NB4 (cell line): ENCODE results near the gene TFF1.

Experiments
- MYC ChIP-seq: IDR thresholded peaks from 2 replicates; pipeline ENCODE4 v1.6.1; 2011; ENCODE audit warnings: low read depth, low read length
- POLR2A ChIP-seq: IDR thresholded peaks from 2 replicates; pipeline ENCODE4 v1.6.1; 2011; ENCODE audit warnings: mild to moderate bottlenecking; ENCODE audit not compliant: insufficient read length; ENCODE audit errors: extremely low read depth
- TF ChIP-seq, protein P1 (sequence below): IDR thresholded peaks from one replicate; pipeline ENCODE4 v1.5.1; 2012; ENCODE audit warnings: low read depth, low read length
- TF ChIP-seq, protein P2 (sequence below): IDR thresholded peaks from 2 replicates; pipeline ENCODE4 v1.6.1; 2011; ENCODE audit warnings: low read depth, low read length

GRCh38 chr21:42397746-42398394 is 31.5 kb upstream of the TFF1 start:
- no peak for TF ChIP-seq POLR2A
- TF ChIP-seq, protein P1, sequence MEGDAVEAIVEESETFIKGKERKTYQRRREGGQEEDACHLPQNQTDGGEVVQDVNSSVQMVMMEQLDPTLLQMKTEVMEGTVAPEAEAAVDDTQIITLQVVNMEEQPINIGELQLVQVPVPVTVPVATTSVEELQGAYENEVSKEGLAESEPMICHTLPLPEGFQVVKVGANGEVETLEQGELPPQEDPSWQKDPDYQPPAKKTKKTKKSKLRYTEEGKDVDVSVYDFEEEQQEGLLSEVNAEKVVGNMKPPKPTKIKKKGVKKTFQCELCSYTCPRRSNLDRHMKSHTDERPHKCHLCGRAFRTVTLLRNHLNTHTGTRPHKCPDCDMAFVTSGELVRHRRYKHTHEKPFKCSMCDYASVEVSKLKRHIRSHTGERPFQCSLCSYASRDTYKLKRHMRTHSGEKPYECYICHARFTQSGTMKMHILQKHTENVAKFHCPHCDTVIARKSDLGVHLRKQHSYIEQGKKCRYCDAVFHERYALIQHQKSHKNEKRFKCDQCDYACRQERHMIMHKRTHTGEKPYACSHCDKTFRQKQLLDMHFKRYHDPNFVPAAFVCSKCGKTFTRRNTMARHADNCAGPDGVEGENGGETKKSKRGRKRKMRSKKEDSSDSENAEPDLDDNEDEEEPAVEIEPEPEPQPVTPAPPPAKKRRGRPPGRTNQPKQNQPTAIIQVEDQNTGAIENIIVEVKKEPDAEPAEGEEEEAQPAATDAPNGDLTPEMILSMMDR: no peak
- TF ChIP-seq, protein P2, sequence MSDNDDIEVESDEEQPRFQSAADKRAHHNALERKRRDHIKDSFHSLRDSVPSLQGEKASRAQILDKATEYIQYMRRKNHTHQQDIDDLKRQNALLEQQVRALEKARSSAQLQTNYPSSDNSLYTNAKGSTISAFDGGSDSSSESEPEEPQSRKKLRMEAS: no peak
- no peak for TF ChIP-seq MYC
